C4-2B (cell line): ENCODE measurements around the gene SCAND1.

Experiments used
- H3K27ac ChIP-seq: fragments of 450-650 bp; 2 replicates; pipeline ENCODE4 v1.5.1; 2017
- CTCF ChIP-seq: fragments of 450-650 bp; conservative IDR thresholded peaks from 2 replicates; pipeline ENCODE4 v1.5.1; 2017; ENCODE audit warnings: mild to moderate bottlenecking
- ZFX ChIP-seq: fragments of 450-650 bp; IDR thresholded peaks from 2 replicates; pipeline ENCODE4 v1.6.1; 2017

Gene SCAND1

DNA sequence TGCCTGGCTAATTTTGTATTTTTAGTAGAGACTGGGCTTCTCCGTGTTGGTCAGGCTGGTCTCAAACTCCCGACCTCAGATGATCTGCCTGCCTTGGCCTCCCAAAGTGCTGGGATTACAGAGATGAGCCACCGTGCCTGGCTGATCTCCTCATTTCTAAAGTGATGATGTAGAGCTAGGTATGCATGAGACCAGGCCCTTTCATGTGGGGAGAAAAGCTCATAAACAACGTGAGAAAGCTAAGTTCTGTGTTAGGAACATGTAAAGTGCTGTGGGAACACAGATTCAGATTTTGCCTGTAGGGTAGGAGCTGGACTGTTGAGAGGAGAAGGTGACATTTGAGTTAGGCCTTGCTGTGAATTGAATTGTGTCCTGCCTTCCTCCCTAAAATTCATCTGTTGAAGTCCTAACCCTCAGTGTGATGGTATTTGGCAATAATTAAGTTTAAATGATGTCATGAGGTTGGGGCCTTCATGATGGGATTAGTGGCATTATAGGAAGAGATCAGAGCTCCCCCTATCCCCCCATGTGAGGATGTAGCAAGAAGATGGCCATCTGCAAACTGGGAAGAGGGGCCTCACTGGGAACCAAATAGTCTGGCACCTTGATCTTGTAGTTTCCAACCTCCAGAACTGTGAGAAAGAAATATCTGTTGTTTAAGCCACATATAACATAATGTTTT is 49.2 kb downstream of the SCAND1 start:
- H3K27ac ChIP-seq: no peak overlapping the region
- TF ChIP-seq ZFX: no peak
- no peak for TF ChIP-seq CTCF

DNA sequence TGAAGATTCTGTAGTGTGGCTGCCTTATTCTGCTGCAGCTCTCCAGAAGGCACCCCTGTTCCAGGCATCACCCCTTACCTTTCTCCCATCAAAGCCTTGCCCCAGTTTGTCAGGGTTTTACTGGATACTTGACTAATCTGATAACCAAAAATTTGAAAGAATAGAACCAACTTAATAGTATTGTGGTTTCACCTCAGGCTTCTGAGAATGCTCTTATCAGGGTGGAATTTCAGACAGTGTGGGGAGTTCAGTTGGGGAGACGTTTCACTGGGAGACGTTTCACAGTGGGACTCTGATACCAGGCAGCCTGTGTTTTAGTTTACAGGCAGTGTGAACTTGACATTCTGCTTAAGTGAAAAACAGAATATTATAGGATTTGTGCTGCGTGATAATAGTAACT is 50.5 kb downstream of the SCAND1 start:
- TF ChIP-seq ZFX (no peak), CTCF (no peak)
- no peak overlapping the region for H3K27ac ChIP-seq
